ENCODE data around the gene OR6C75.

GRCh38 chr12:55365086-55365485 is 2.3 kb downstream of the OR6C75 start:
- TF ChIP-seq CTCF (conservative IDR thresholded peaks at IDR 0.05; ENCODE audit: low read depth, low read length) (no peak), EZH2 (IDR thresholded peaks at IDR 0.05; ENCODE audit: borderline replicate concordance, low read depth, low read length, poor library complexity, severe bottlenecking) (no peak)

All from A673 (cell line).